ENCODE measurements around the gene NFATC1.

The NFATC1 gene

DNA sequence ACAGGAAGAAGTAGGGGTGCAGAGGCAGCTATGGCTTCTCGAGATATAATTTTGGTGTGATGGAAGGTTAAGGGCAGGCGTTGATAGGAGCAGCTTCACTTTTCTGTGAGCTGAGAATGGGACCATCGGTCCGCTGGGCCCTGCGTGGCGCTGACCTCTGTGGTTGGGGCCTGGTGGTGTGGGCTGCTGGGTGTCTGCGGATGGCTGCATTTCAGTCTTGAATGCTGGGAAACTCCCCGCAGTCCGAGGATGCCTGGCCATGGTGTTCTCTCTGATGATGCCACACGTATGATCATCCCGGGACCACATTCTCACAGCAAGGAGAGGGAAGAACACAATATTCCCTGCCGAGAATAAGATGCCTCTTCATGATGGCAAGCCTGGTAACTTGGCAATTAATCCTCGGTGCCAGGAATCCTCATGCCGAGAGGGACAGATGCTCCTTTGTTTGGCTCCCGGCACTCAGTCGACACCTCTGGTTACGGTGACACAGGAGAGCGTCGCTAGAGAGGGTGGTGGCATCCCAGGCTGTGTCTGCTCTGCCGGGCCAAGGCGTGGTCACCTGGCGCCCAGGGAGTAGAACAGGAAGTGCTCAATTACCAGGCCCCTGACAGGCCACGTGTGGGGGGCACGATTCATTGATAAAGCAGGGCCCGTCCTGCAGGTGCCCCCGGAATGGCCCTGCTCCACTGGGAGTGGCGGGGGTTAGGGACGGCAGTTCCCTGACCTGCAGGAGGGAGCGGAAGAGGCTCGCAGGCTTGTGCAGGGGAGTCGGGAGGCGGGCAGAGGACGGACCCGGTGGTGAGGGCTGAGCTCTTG lies 164.5 kb downstream of the NFATC1 start:
- H3K9me3 ChIP-seq (ENCODE audit: control insufficient read depth, low read length): no peaks in the 10 kb centered on the region
- H3K4me2 ChIP-seq (ENCODE audit: low read length): no peak overlapping the region
- H3K36me3 ChIP-seq (ENCODE audit: control insufficient read depth, insufficient read depth, low read length): no peaks in the 10 kb centered on the region
- H3K4me1 ChIP-seq: no peaks in the 10 kb centered on the region
- TF ChIP-seq, protein P1, sequence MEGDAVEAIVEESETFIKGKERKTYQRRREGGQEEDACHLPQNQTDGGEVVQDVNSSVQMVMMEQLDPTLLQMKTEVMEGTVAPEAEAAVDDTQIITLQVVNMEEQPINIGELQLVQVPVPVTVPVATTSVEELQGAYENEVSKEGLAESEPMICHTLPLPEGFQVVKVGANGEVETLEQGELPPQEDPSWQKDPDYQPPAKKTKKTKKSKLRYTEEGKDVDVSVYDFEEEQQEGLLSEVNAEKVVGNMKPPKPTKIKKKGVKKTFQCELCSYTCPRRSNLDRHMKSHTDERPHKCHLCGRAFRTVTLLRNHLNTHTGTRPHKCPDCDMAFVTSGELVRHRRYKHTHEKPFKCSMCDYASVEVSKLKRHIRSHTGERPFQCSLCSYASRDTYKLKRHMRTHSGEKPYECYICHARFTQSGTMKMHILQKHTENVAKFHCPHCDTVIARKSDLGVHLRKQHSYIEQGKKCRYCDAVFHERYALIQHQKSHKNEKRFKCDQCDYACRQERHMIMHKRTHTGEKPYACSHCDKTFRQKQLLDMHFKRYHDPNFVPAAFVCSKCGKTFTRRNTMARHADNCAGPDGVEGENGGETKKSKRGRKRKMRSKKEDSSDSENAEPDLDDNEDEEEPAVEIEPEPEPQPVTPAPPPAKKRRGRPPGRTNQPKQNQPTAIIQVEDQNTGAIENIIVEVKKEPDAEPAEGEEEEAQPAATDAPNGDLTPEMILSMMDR (IDR thresholded peaks at IDR 0.05): no peak
- no peaks in the 10 kb centered on the region for H3K79me2 ChIP-seq
- no peaks in the 10 kb centered on the region for H3K27me3 ChIP-seq (ENCODE audit: control insufficient read depth, insufficient read depth, low read length)
- H3K27ac ChIP-seq: no peak overlapping the region
- no peak overlapping the region for H3K9ac ChIP-seq
- no peak overlapping the region for H3K4me3 ChIP-seq (ENCODE audit: low read depth, low read length)
- H2AFZ ChIP-seq: no peak overlapping the region

DNA sequence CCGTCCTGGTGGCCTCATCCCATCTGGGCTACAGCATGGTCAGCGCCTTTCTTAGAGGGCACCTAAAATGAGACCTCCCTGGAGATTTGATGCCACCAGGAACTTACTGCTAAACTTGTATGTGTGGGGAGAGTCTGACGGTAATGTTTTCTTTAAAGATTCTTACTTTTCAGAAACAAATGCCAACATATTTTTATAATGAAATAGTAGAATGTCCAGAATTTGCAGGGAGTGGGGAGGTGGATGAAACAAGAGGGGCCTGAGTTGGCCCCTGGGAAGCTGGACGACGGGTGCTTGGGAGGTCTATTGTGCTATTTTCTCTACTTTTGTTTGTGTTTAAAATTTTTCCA lies 165.1 kb downstream of the NFATC1 start:
- no peak overlapping the region for H3K4me3 ChIP-seq (ENCODE audit: low read depth, low read length)
- no peaks in the 10 kb centered on the region for H3K27me3 ChIP-seq (ENCODE audit: control insufficient read depth, insufficient read depth, low read length)
- TF ChIP-seq, protein P1 (IDR thresholded peaks at IDR 0.05): no peak
- no peak overlapping the region for H3K27ac ChIP-seq
- no peak overlapping the region for H3K4me2 ChIP-seq (ENCODE audit: low read length)
- H3K36me3 ChIP-seq (ENCODE audit: control insufficient read depth, insufficient read depth, low read length): no peaks in the 10 kb centered on the region
- H3K79me2 ChIP-seq: no peaks in the 10 kb centered on the region
- no peaks in the 10 kb centered on the region for H3K9me3 ChIP-seq (ENCODE audit: control insufficient read depth, low read length)
- no peak overlapping the region for H3K9ac ChIP-seq
- H2AFZ ChIP-seq: no peak overlapping the region
- no peaks in the 10 kb centered on the region for H3K4me1 ChIP-seq

DNA sequence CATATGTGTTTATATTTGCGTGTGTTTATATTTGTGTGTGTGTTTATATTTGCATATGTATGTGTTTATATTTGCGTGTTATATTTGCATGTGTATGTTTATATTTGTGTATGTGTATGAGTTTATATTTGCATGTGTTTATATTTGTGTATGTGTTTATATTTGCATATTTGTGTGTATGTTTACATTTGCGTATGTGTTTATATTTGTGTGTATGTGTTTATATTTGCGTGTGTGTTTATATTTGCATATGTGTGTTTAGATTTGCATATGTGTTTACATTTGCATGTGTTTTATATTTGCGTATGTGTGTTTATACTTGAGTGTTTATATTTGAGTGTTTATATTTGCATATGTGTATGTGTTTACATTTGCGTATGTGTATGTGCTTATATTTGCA lies 168.2 kb downstream of the NFATC1 start:
- Histone ChIP-seq H3K9ac (no peak overlapping the region), H3K27ac (no peak overlapping the region), H3K4me1 (no peaks in the 10 kb centered on the region), H3K9me3 (ENCODE audit: control insufficient read depth, low read length) (no peaks in the 10 kb centered on the region), H3K36me3 (ENCODE audit: control insufficient read depth, insufficient read depth, low read length) (no peaks in the 10 kb centered on the region), H3K27me3 (ENCODE audit: control insufficient read depth, insufficient read depth, low read length) (no peaks in the 10 kb centered on the region), H2AFZ (no peak overlapping the region), H3K4me2 (ENCODE audit: low read length) (no peak overlapping the region), H3K4me3 (ENCODE audit: low read depth, low read length) (no peak overlapping the region), H3K79me2 (no peaks in the 10 kb centered on the region)
- TF ChIP-seq, protein P1 (IDR thresholded peaks at IDR 0.05): no peak

DNA sequence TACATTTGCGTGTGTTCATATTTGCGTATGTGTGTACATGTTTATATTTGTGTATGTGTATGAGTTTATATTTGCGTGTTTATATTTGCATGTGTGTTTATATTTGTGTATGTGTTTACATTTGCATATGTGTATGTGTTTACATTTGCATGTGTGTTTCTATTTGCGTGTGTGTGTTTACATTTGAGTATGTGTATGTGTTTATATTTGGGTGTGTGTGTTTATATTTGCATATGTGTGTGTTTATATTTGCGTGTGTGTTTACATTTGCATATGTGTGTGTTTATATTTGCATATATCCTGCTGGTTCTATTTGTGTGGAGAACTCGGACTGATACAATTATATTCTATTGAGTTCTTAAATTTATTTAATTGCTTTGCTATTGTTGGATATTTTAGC lies 168.7 kb downstream of the NFATC1 start:
- no peak overlapping the region for H3K9ac ChIP-seq
- H3K4me2 ChIP-seq (ENCODE audit: low read length): no peak overlapping the region
- no peak overlapping the region for H2AFZ ChIP-seq
- H3K4me1 ChIP-seq: no peaks in the 10 kb centered on the region
- no peaks in the 10 kb centered on the region for H3K9me3 ChIP-seq (ENCODE audit: control insufficient read depth, low read length)
- H3K36me3 ChIP-seq (ENCODE audit: control insufficient read depth, insufficient read depth, low read length): no peaks in the 10 kb centered on the region
- TF ChIP-seq, protein P1 (IDR thresholded peaks at IDR 0.05): no peak
- H3K79me2 ChIP-seq: no peaks in the 10 kb centered on the region
- H3K27me3 ChIP-seq (ENCODE audit: control insufficient read depth, insufficient read depth, low read length): no peaks in the 10 kb centered on the region
- no peak overlapping the region for H3K27ac ChIP-seq
- H3K4me3 ChIP-seq (ENCODE audit: low read depth, low read length): no peak overlapping the region

Measured in parathyroid adenoma (tissue), 2 donors.